ENCODE data around the gene UPF1.

Gene UPF1

GRCh38 chr19:18889949-18890745 is 58.4 kb downstream of the UPF1 start:
- Histone ChIP-seq H3K9me3 (replicated peaks; ENCODE audit: low read length) (no peaks in the 10 kb centered on the region), H3K36me3 (ENCODE audit: insufficient read depth, low read length) (no peaks in the 10 kb centered on the region), H3K4me1 (ENCODE audit: control insufficient read depth, insufficient read depth, low read length) (peaks cover 9% of the 10 kb centered on the region), H3K9ac (ENCODE audit: low read depth, low read length) (no peak overlapping the region), H3K4me2 (ENCODE audit: low read length) (no peak overlapping the region), H3K27me3 (ENCODE audit: control insufficient read depth, insufficient read depth, low read length) (peaks cover 17% of the 10 kb centered on the region), H3K4me3 (ENCODE audit: low read length) (no peak overlapping the region)

GRCh38 chr19:18893587-18894253 is 62.0 kb downstream of the UPF1 start:
- no peak overlapping the region for H3K4me3 ChIP-seq (ENCODE audit: low read length)
- no peaks in the 10 kb centered on the region for H3K9me3 ChIP-seq (replicated peaks; ENCODE audit: low read length)
- no peak overlapping the region for H3K4me2 ChIP-seq (ENCODE audit: low read length)
- H3K36me3 ChIP-seq (ENCODE audit: insufficient read depth, low read length): no peaks in the 10 kb centered on the region
- H3K27me3 ChIP-seq (ENCODE audit: control insufficient read depth, insufficient read depth, low read length): peaks cover 18% of the 10 kb centered on the region
- H3K4me1 ChIP-seq (ENCODE audit: control insufficient read depth, insufficient read depth, low read length): peaks cover 14% of the 10 kb centered on the region
- no peak overlapping the region for H3K9ac ChIP-seq (ENCODE audit: low read depth, low read length)

GRCh38 chr19:18894254-18895037 is 62.7 kb downstream of the UPF1 start:
- peak overlapping the region; percentile 72 for H3K4me3 ChIP-seq (ENCODE audit: low read length)
- peaks cover 6% of the 10 kb centered on the region for H3K36me3 ChIP-seq (ENCODE audit: insufficient read depth, low read length)
- H3K9me3 ChIP-seq (replicated peaks; ENCODE audit: low read length): no peaks in the 10 kb centered on the region
- peaks cover 18% of the 10 kb centered on the region for H3K27me3 ChIP-seq (ENCODE audit: control insufficient read depth, insufficient read depth, low read length)
- H3K4me1 ChIP-seq (ENCODE audit: control insufficient read depth, insufficient read depth, low read length): peaks cover 14% of the 10 kb centered on the region
- no peak overlapping the region for H3K9ac ChIP-seq (ENCODE audit: low read depth, low read length)
- H3K4me2 ChIP-seq (ENCODE audit: low read length): peak overlapping the region; percentile 98

- Histone ChIP-seq H3K4me3 (ENCODE audit: low read length) (peak overlapping the region; percentile 72), H3K27me3 (ENCODE audit: control insufficient read depth, insufficient read depth, low read length) (peaks cover 18% of the 10 kb centered on the region), H3K4me2 (ENCODE audit: low read length) (peak overlapping the region; percentile 98), H3K9ac (ENCODE audit: low read depth, low read length) (peak overlapping the region; percentile 51), H3K36me3 (ENCODE audit: insufficient read depth, low read length) (peaks cover 12% of the 10 kb centered on the region), H3K4me1 (ENCODE audit: control insufficient read depth, insufficient read depth, low read length) (peaks cover 14% of the 10 kb centered on the region), H3K9me3 (replicated peaks; ENCODE audit: low read length) (no peaks in the 10 kb centered on the region)
Measured at GRCh38 chr19:18895038-18895823, 63.5 kb downstream of the UPF1 start.

GRCh38 chr19:18895824-18896341 is 64.1 kb downstream of the UPF1 start, which contains the start of gene CERS1:
TSS of gene CERS1 (minus strand) at chr19:18896158. CDS start at chr19:18896072, 86 bp downstream.
- Histone ChIP-seq H3K36me3 (ENCODE audit: insufficient read depth, low read length) (peaks cover 13% of the 10 kb centered on the region), H3K9me3 (replicated peaks; ENCODE audit: low read length) (no peaks in the 10 kb centered on the region), H3K4me2 (ENCODE audit: low read length) (peak within 1 kb of the TSS; percentile 98), H3K4me1 (ENCODE audit: control insufficient read depth, insufficient read depth, low read length) (peaks cover 14% of the 10 kb centered on the region), H3K27me3 (ENCODE audit: control insufficient read depth, insufficient read depth, low read length) (peaks cover 18% of the 10 kb centered on the region), H3K4me3 (ENCODE audit: low read length) (peak within 1 kb of the TSS; percentile 72), H3K9ac (ENCODE audit: low read depth, low read length) (peak within 1 kb of the TSS; percentile 51)

GRCh38 chr19:18896421-18896841 is 64.7 kb downstream of the UPF1 start:
- peaks cover 14% of the 10 kb centered on the region for H3K4me1 ChIP-seq (ENCODE audit: control insufficient read depth, insufficient read depth, low read length)
- peaks cover 18% of the 10 kb centered on the region for H3K27me3 ChIP-seq (ENCODE audit: control insufficient read depth, insufficient read depth, low read length)
- peak overlapping the region; percentile 31 for H3K4me2 ChIP-seq (ENCODE audit: low read length)
- H3K9me3 ChIP-seq (replicated peaks; ENCODE audit: low read length): no peaks in the 10 kb centered on the region
- no peak overlapping the region for H3K9ac ChIP-seq (ENCODE audit: low read depth, low read length)
- no peak overlapping the region for H3K4me3 ChIP-seq (ENCODE audit: low read length)
- H3K36me3 ChIP-seq (ENCODE audit: insufficient read depth, low read length): peaks cover 13% of the 10 kb centered on the region

- Histone ChIP-seq H3K9ac (ENCODE audit: low read depth, low read length) (no peak overlapping the region), H3K27me3 (ENCODE audit: control insufficient read depth, insufficient read depth, low read length) (peaks cover 18% of the 10 kb centered on the region), H3K4me3 (ENCODE audit: low read length) (no peak overlapping the region), H3K4me2 (ENCODE audit: low read length) (no peak overlapping the region), H3K9me3 (replicated peaks; ENCODE audit: low read length) (no peaks in the 10 kb centered on the region), H3K36me3 (ENCODE audit: insufficient read depth, low read length) (peaks cover 13% of the 10 kb centered on the region), H3K4me1 (ENCODE audit: control insufficient read depth, insufficient read depth, low read length) (peaks cover 14% of the 10 kb centered on the region)
Measured at GRCh38 chr19:18897094-18898029, 65.6 kb downstream of the UPF1 start.

GRCh38 chr19:18898081-18898606 is 66.4 kb downstream of the UPF1 start:
- peaks cover 17% of the 10 kb centered on the region for H3K27me3 ChIP-seq (ENCODE audit: control insufficient read depth, insufficient read depth, low read length)
- no peak overlapping the region for H3K4me3 ChIP-seq (ENCODE audit: low read length)
- H3K36me3 ChIP-seq (ENCODE audit: insufficient read depth, low read length): peaks cover 18% of the 10 kb centered on the region
- peaks cover 14% of the 10 kb centered on the region for H3K4me1 ChIP-seq (ENCODE audit: control insufficient read depth, insufficient read depth, low read length)
- H3K9me3 ChIP-seq (replicated peaks; ENCODE audit: low read length): no peaks in the 10 kb centered on the region
- H3K9ac ChIP-seq (ENCODE audit: low read depth, low read length): no peak overlapping the region
- H3K4me2 ChIP-seq (ENCODE audit: low read length): no peak overlapping the region

GRCh38 chr19:18898607-18899408 is 67.0 kb downstream of the UPF1 start:
- H3K27me3 ChIP-seq (ENCODE audit: control insufficient read depth, insufficient read depth, low read length): peaks cover 12% of the 10 kb centered on the region
- H3K9me3 ChIP-seq (replicated peaks; ENCODE audit: low read length): no peaks in the 10 kb centered on the region
- H3K36me3 ChIP-seq (ENCODE audit: insufficient read depth, low read length): peaks cover 20% of the 10 kb centered on the region
- H3K4me3 ChIP-seq (ENCODE audit: low read length): no peak overlapping the region
- H3K9ac ChIP-seq (ENCODE audit: low read depth, low read length): no peak overlapping the region
- H3K4me2 ChIP-seq (ENCODE audit: low read length): no peak overlapping the region
- peaks cover 14% of the 10 kb centered on the region for H3K4me1 ChIP-seq (ENCODE audit: control insufficient read depth, insufficient read depth, low read length)
